Measurements from ENCODE around the gene TMEM119.
"Not testable (repeated sequence)": the region's sequence is repeated elsewhere in the genome, so short reads cannot be mapped to it uniquely, and the experiment has no call there.

TMEM119 gene

GRCh38 chr12:108634341-108634751 lies 36.5 kb upstream of the TMEM119 start:
- DNase-seq (ENCODE audit: low read depth): peak; percentile 84

- DNase-seq (ENCODE audit: low read depth): peak; percentile 94
Observed at GRCh38 chr12:108633534-108634248, 35.8 kb upstream of the TMEM119 start, which contains the start of gene SELPLG. Gene SELPLG (minus strand): TSS chr12:108633894. CDS start chr12:108624307, 9,587 bp downstream.

GRCh38 chr12:108633081-108633533 lies 35.2 kb upstream of the TMEM119 start:
- DNase-seq (ENCODE audit: low read depth): no peak

GRCh38 chr12:108631261-108631660 lies 33.4 kb upstream of the TMEM119 start:
- not testable (repeated sequence) for DNase-seq (ENCODE audit: low read depth)

- no peak for DNase-seq (ENCODE audit: low read depth)
Observed at GRCh38 chr12:108630481-108631207, 32.8 kb upstream of the TMEM119 start.

GRCh38 chr12:108629824-108630476 lies 32.1 kb upstream of the TMEM119 start:
- peak; percentile 66 for DNase-seq (ENCODE audit: low read depth)

- no peak for DNase-seq (ENCODE audit: low read depth)
Observed at GRCh38 chr12:108629151-108629550, 31.3 kb upstream of the TMEM119 start.

- DNase-seq (ENCODE audit: low read depth): no peak
Observed at GRCh38 chr12:108627134-108627920, 29.4 kb upstream of the TMEM119 start.

GRCh38 chr12:108625228-108625627 lies 27.3 kb upstream of the TMEM119 start:
- DNase-seq (ENCODE audit: low read depth): no peak

GRCh38 chr12:108623577-108623976 lies 25.7 kb upstream of the TMEM119 start:
- no peak for DNase-seq (ENCODE audit: low read depth)

GRCh38 chr12:108622921-108623514 lies 25.1 kb upstream of the TMEM119 start:
- DNase-seq (ENCODE audit: low read depth): no peak

GRCh38 chr12:108622421-108622820 lies 24.5 kb upstream of the TMEM119 start:
- no peak for DNase-seq (ENCODE audit: low read depth)

GRCh38 chr12:108621161-108621560 lies 23.3 kb upstream of the TMEM119 start:
- no peak for DNase-seq (ENCODE audit: low read depth)

GRCh38 chr12:108620236-108620879 lies 22.5 kb upstream of the TMEM119 start:
- no peak for DNase-seq (ENCODE audit: low read depth)

- DNase-seq (ENCODE audit: low read depth): no peak
Observed at GRCh38 chr12:108619369-108620160, 21.7 kb upstream of the TMEM119 start.

GRCh38 chr12:108618953-108619274 lies 21.0 kb upstream of the TMEM119 start:
- DNase-seq (ENCODE audit: low read depth): not testable (repeated sequence)

- no peak for DNase-seq (ENCODE audit: low read depth)
Observed at GRCh38 chr12:108618079-108618952, 20.4 kb upstream of the TMEM119 start.

- no peak for DNase-seq (ENCODE audit: low read depth)
Observed at GRCh38 chr12:108616941-108617858, 19.3 kb upstream of the TMEM119 start.

All from CMK (cell line).